Activated T-helper 17 cell treated with anti-CD3 and anti-CD28 coated beads, Interleukin-2, amount 50 U/mL, for 72 hours (primary cell): ENCODE data around the gene ZNF644. TPM values are rescaled to one million over a fixed set of nuclear protein-coding genes. Genes with fewer than 3 reads are reported as not detected.
A peak's percentile ranks its signal among the peaks of the same experiment; 100 is the strongest.
"Not testable (repeated sequence)": the region's sequence is repeated elsewhere in the genome, so short reads cannot be mapped to it uniquely, and the experiment has no call there.

Experiments
- ATAC-seq: fragments of 150-1000 bp; cut with Tn5 transposase; replicated peaks from 2 replicates; pipeline ENCODE4 v1.10.0; 2021; ENCODE audit warnings: mild to moderate bottlenecking, moderate library complexity
- H3K27ac Mint-ChIP-seq: one replicate; pipeline ENCODE4 v1.8.0; 2022; ENCODE audit warnings: mixed read lengths
- H3K27me3 Mint-ChIP-seq: one replicate; pipeline ENCODE4 v1.8.0; 2022; ENCODE audit warnings: mixed read lengths
- H3K36me3 Mint-ChIP-seq: one replicate; pipeline ENCODE4 v1.8.0; 2022; ENCODE audit warnings: low read depth, mild to moderate bottlenecking, mixed read lengths
- H3K4me1 Mint-ChIP-seq: one replicate; pipeline ENCODE4 v1.8.0; 2022; ENCODE audit warnings: mixed read lengths
- H3K4me3 Mint-ChIP-seq: one replicate; pipeline ENCODE4 v1.8.0; 2022; ENCODE audit warnings: mild to moderate bottlenecking, mixed read lengths
- H3K9me3 Mint-ChIP-seq: one replicate; pipeline ENCODE4 v1.8.0; 2022; ENCODE audit warnings: mixed read lengths
- total RNA-seq, 2 donors: library from RNA; stranded (reverse); gene quantifications; one replicate each; pipeline ENCODE4 v1.2.3, GENCODE V29; 2022

The ZNF644 gene
- total RNA-seq, 2 donors from 2014 or later: 55.7 to 57.9 TPM

GRCh38 chr1:90946630-90947029, 75.2 kb downstream of the ZNF644 start:
- no peak overlapping the region for H3K4me3 Mint-ChIP-seq
- H3K4me1 Mint-ChIP-seq: peaks cover 9% of the 10 kb centered on the region
- no peaks in the 10 kb centered on the region for H3K9me3 Mint-ChIP-seq
- H3K27ac Mint-ChIP-seq: no peak overlapping the region
- ATAC-seq: no peak
- H3K36me3 Mint-ChIP-seq: peaks cover under 1% of the 10 kb centered on the region
- no peaks in the 10 kb centered on the region for H3K27me3 Mint-ChIP-seq

GRCh38 chr1:90945287-90945686, 76.5 kb downstream of the ZNF644 start:
- no peaks in the 10 kb centered on the region for H3K27me3 Mint-ChIP-seq
- H3K4me1 Mint-ChIP-seq: peaks cover 6% of the 10 kb centered on the region
- H3K9me3 Mint-ChIP-seq: no peaks in the 10 kb centered on the region
- H3K4me3 Mint-ChIP-seq: no peak overlapping the region
- no peak for ATAC-seq
- H3K36me3 Mint-ChIP-seq: peaks cover 14% of the 10 kb centered on the region
- H3K27ac Mint-ChIP-seq: no peak overlapping the region

- H3K36me3 Mint-ChIP-seq: peaks cover 27% of the 10 kb centered on the region
- H3K27ac Mint-ChIP-seq: no peak overlapping the region
- H3K9me3 Mint-ChIP-seq: no peaks in the 10 kb centered on the region
- H3K27me3 Mint-ChIP-seq: no peaks in the 10 kb centered on the region
- peaks cover 18% of the 10 kb centered on the region for H3K4me1 Mint-ChIP-seq
- H3K4me3 Mint-ChIP-seq: no peak overlapping the region
- ATAC-seq: no peak
These were observed 77.9 kb downstream of the ZNF644 start for GRCh38 chr1:90943966-90944365.

- Mint-ChIP-seq H3K27ac (no peak overlapping the region), H3K4me1 (peaks cover 36% of the 10 kb centered on the region), H3K27me3 (no peaks in the 10 kb centered on the region), H3K36me3 (peaks cover 59% of the 10 kb centered on the region), H3K4me3 (no peak overlapping the region), H3K9me3 (no peaks in the 10 kb centered on the region)
- no peak for ATAC-seq
These were observed 81.1 kb downstream of the ZNF644 start for GRCh38 chr1:90940746-90941145.

GRCh38 chr1:90936731-90937130, 85.1 kb downstream of the ZNF644 start:
- H3K36me3 Mint-ChIP-seq: peaks cover 90% of the 10 kb centered on the region

GRCh38 chr1:90936061-90936460, 85.8 kb downstream of the ZNF644 start:
- peaks cover 84% of the 10 kb centered on the region for H3K36me3 Mint-ChIP-seq
- no peaks in the 10 kb centered on the region for H3K27me3 Mint-ChIP-seq
- H3K9me3 Mint-ChIP-seq: no peaks in the 10 kb centered on the region
- H3K27ac Mint-ChIP-seq: no peak overlapping the region
- H3K4me3 Mint-ChIP-seq: no peak overlapping the region
- H3K4me1 Mint-ChIP-seq: peaks cover 42% of the 10 kb centered on the region
- no peak for ATAC-seq

More at GRCh38 chr1:90936731-90937130, 85.1 kb downstream of the ZNF644 start:
- Mint-ChIP-seq H3K4me1 (peaks cover 42% of the 10 kb centered on the region), H3K4me3 (no peak overlapping the region), H3K27me3 (no peaks in the 10 kb centered on the region), H3K9me3 (no peaks in the 10 kb centered on the region), H3K27ac (no peak overlapping the region)
- no peak for ATAC-seq

- H3K27ac Mint-ChIP-seq, ATAC-seq, H3K27me3 Mint-ChIP-seq, H3K9me3 Mint-ChIP-seq, H3K4me3 Mint-ChIP-seq: not testable (repeated sequence)
- Mint-ChIP-seq H3K36me3 (peaks cover 47% of the 10 kb centered on the region), H3K4me1 (peaks cover 28% of the 10 kb centered on the region)
These were observed 93.6 kb downstream of the ZNF644 start for GRCh38 chr1:90928231-90928630.

GRCh38 chr1:90927674-90928073, 94.2 kb downstream of the ZNF644 start:
- not testable (repeated sequence) for ATAC-seq, H3K9me3 Mint-ChIP-seq, H3K4me3 Mint-ChIP-seq

GRCh38 chr1:90926971-90927370, 94.9 kb downstream of the ZNF644 start:
- H3K9me3 Mint-ChIP-seq: peaks cover 9% of the 10 kb centered on the region
- H3K4me3 Mint-ChIP-seq: peak overlapping the region; percentile 9
- H3K4me1 Mint-ChIP-seq: peaks cover 40% of the 10 kb centered on the region
- peaks cover 38% of the 10 kb centered on the region for H3K36me3 Mint-ChIP-seq
- peak overlapping the region; percentile 12 for H3K27ac Mint-ChIP-seq
- no peak for ATAC-seq
- no peaks in the 10 kb centered on the region for H3K27me3 Mint-ChIP-seq

More at GRCh38 chr1:90927674-90928073, 94.2 kb downstream of the ZNF644 start:
- not testable (repeated sequence) for H3K27me3 Mint-ChIP-seq, H3K27ac Mint-ChIP-seq
- Mint-ChIP-seq H3K36me3 (peaks cover 41% of the 10 kb centered on the region), H3K4me1 (peaks cover 32% of the 10 kb centered on the region)

- ATAC-seq: peak; percentile 66
- Mint-ChIP-seq H3K4me1 (peaks cover 44% of the 10 kb centered on the region), H3K27me3 (no peaks in the 10 kb centered on the region), H3K27ac (peak overlapping the region; percentile 12), H3K36me3 (peaks cover 38% of the 10 kb centered on the region), H3K4me3 (peak overlapping the region; percentile 9), H3K9me3 (peaks cover 9% of the 10 kb centered on the region)
These were observed 95.6 kb downstream of the ZNF644 start for GRCh38 chr1:90925928-90926869.

GRCh38 chr1:90924982-90925381, 96.9 kb downstream of the ZNF644 start:
- Mint-ChIP-seq H3K4me3 (no peak overlapping the region), H3K36me3 (peaks cover 28% of the 10 kb centered on the region), H3K27ac (no peak overlapping the region), H3K9me3 (peaks cover 9% of the 10 kb centered on the region), H3K27me3 (no peaks in the 10 kb centered on the region), H3K4me1 (peaks cover 48% of the 10 kb centered on the region)
- ATAC-seq: no peak

- Mint-ChIP-seq H3K27me3 (no peaks in the 10 kb centered on the region), H3K4me1 (peaks cover 52% of the 10 kb centered on the region), H3K36me3 (peaks cover 17% of the 10 kb centered on the region), H3K4me3 (peak overlapping the region; percentile 3), H3K9me3 (peaks cover 5% of the 10 kb centered on the region), H3K27ac (no peak overlapping the region)
- ATAC-seq: no peak
These were observed 98.8 kb downstream of the ZNF644 start for GRCh38 chr1:90922996-90923395.

- no peaks in the 10 kb centered on the region for H3K27me3 Mint-ChIP-seq
- peaks cover 25% of the 10 kb centered on the region for H3K36me3 Mint-ChIP-seq
- H3K9me3 Mint-ChIP-seq: peaks cover 5% of the 10 kb centered on the region
- H3K27ac Mint-ChIP-seq: no peak overlapping the region
- H3K4me1 Mint-ChIP-seq: peaks cover 54% of the 10 kb centered on the region
- no peak for ATAC-seq
- H3K4me3 Mint-ChIP-seq: peak overlapping the region; percentile 15
These were observed 99.6 kb downstream of the ZNF644 start for GRCh38 chr1:90922202-90922601.

GRCh38 chr1:90919900-90920299, 101.9 kb downstream of the ZNF644 start:
- Mint-ChIP-seq H3K4me1 (peaks cover 43% of the 10 kb centered on the region), H3K27ac (peak overlapping the region; percentile 71), H3K4me3 (peak overlapping the region; percentile 70), H3K27me3 (no peaks in the 10 kb centered on the region), H3K9me3 (no peaks in the 10 kb centered on the region), H3K36me3 (peaks cover 33% of the 10 kb centered on the region)
- peak; percentile 92 for ATAC-seq

GRCh38 chr1:90919190-90919719, 102.6 kb downstream of the ZNF644 start:
- H3K27ac Mint-ChIP-seq: peak overlapping the region; percentile 71
- peak; percentile 70 for ATAC-seq
- peaks cover 39% of the 10 kb centered on the region for H3K36me3 Mint-ChIP-seq
- H3K4me1 Mint-ChIP-seq: peaks cover 43% of the 10 kb centered on the region
- H3K9me3 Mint-ChIP-seq: no peaks in the 10 kb centered on the region
- H3K27me3 Mint-ChIP-seq: no peaks in the 10 kb centered on the region
- peak overlapping the region; percentile 70 for H3K4me3 Mint-ChIP-seq
